Measurements from ENCODE around the gene ZNF865. TPM values are rescaled to one million over a fixed set of nuclear protein-coding genes. Genes with fewer than 3 reads are reported as not detected.

The ZNF865 gene
- total RNA-seq, 3 donors from 2014 or later (not counting 1 experiment from before 2014, with no cell fraction given), result 18.5 to 22.1 (median 20.9) TPM

- no peak overlapping the region for H3K27ac Mint-ChIP-seq
- H3K9me3 ChIP-seq (ENCODE audit: control insufficient read depth, insufficient read depth, low read length), result no peaks in the 10 kb centered on the region
- no peaks in the 10 kb centered on the region for H3K9me3 Mint-ChIP-seq
- no peak overlapping the region for H3K27ac ChIP-seq (ENCODE audit: low read length)
- WGBS (ENCODE audit: insufficient coverage), result 90% methylated on average over 5 of the region's 5 CpGs
- H3K36me3 ChIP-seq (ENCODE audit: control insufficient read depth, insufficient read depth, low read length), result peaks cover 13% of the 10 kb centered on the region
- peaks cover 61% of the 10 kb centered on the region for H3K4me1 ChIP-seq (ENCODE audit: control insufficient read depth, insufficient read depth, low read length)
- H3K27me3 Mint-ChIP-seq (ENCODE audit: low read depth in 2 of 2), result peaks cover 0 to 3% of the 10 kb centered on the region in 2 donors
- H3K27me3 ChIP-seq (ENCODE audit: control insufficient read depth, insufficient read depth, low read length), result no peaks in the 10 kb centered on the region
- no peak for DNase-seq
- intact Hi-C loops (cut with micrococcal nuclease), result no loop called here
- H3K36me3 Mint-ChIP-seq, result no peaks in the 10 kb centered on the region
- peak overlapping the region; percentile 42 for H3K4me3 Mint-ChIP-seq
- peaks cover 27 to 53% of the 10 kb centered on the region in 2 donors for H3K4me1 Mint-ChIP-seq
- no peak for TF ChIP-seq CTCF (IDR thresholded peaks at IDR 0.05)
- H3K4me3 ChIP-seq (ENCODE audit: low read length), result no peak overlapping the region
- ATAC-seq, result no peak
These were observed 40.0 kb downstream of the ZNF865 start for GRCh38 chr19:55645512-55645881.

GRCh38 chr19:55646889-55647731 lies 41.7 kb downstream of the ZNF865 start:
- no peaks in the 10 kb centered on the region for H3K9me3 ChIP-seq (ENCODE audit: control insufficient read depth, insufficient read depth, low read length)
- WGBS (ENCODE audit: insufficient coverage), result 64% methylated on average over 14 of the region's 14 CpGs
- peaks cover 19 to 43% of the 10 kb centered on the region in 2 donors for H3K4me1 Mint-ChIP-seq
- no peaks in the 10 kb centered on the region for H3K27me3 ChIP-seq (ENCODE audit: control insufficient read depth, insufficient read depth, low read length)
- H3K27ac ChIP-seq (ENCODE audit: low read length), result peak overlapping the region; percentile 48
- H3K9me3 Mint-ChIP-seq, result no peaks in the 10 kb centered on the region
- no peak for DNase-seq
- H3K36me3 Mint-ChIP-seq, result no peaks in the 10 kb centered on the region
- no peak for TF ChIP-seq CTCF (IDR thresholded peaks at IDR 0.05)
- intact Hi-C loops (cut with micrococcal nuclease), result no loop called here
- no peak for ATAC-seq
- H3K4me3 ChIP-seq (ENCODE audit: low read length), result peak overlapping the region; percentile 61
- peaks cover 13% of the 10 kb centered on the region for H3K36me3 ChIP-seq (ENCODE audit: control insufficient read depth, insufficient read depth, low read length)
- H3K27me3 Mint-ChIP-seq (ENCODE audit: low read depth in 2 of 2), result peaks cover 0 to 7% of the 10 kb centered on the region in 2 donors
- H3K4me1 ChIP-seq (ENCODE audit: control insufficient read depth, insufficient read depth, low read length), result peaks cover 49% of the 10 kb centered on the region
- H3K27ac Mint-ChIP-seq, result peak overlapping the region in 1 of 2 donors; percentile 42
- H3K4me3 Mint-ChIP-seq, result peak overlapping the region; percentile 79

DNA sequence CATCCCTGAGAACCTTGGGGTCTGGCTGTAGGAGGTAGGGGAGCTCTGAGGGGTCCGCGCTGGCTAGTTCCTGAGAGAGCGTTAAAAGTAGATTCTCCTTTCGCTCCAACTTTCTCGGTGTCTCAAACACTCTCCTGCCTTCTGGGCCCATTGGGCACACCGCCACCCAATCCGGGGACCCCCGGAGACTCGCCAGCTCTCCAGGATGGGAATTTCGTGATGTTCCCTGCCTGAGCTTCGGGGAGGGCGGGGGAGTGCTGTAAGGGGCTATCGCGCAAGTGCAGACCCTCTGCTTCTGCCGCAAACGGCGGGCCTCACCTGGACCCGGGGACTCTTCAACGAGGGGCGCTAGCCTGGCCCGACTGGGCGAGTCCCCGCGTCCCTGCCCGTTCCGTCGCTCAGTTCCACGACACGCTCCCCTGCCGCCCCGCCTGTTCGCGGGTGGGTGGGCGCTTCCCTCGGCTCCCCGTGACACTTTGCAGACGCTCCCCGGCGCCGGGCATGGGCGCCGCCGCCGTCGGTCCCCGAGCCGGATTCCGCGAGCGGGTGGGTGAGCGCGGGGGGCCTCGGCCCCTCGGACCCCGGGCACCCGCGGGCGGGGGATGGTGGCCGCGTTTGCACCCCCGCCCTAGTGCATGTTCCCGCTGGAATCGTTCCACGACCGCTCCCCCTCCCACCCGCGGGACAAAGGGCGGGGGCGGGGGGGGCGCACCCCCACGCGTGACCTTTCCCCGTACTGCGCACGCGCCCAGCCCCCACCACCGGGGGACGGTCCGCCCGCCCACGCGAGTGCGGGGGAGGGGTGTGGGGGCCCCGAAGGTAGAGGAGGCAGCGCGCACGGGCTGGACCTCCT lies 42.5 kb downstream of the ZNF865 start, which contains the start of gene CCDC106:
Gene CCDC106 (plus strand): TSS at position 481 of the 853 bp plus-strand sequence. CDS start 835 bp downstream, outside the sequence.
- no peak for TF ChIP-seq CTCF (IDR thresholded peaks at IDR 0.05)
- 2% methylated on average over 85 of the region's 87 CpGs for WGBS (ENCODE audit: insufficient coverage)
- ATAC-seq, result peak; percentile 36 to 51 (median 49)
- Histone ChIP-seq H3K27me3 (ENCODE audit: control insufficient read depth, insufficient read depth, low read length) (no peaks in the 10 kb centered on the region), H3K27ac (ENCODE audit: low read length) (peak within 1 kb of the TSS; percentile 48), H3K36me3 (ENCODE audit: control insufficient read depth, insufficient read depth, low read length) (peaks cover 13% of the 10 kb centered on the region), H3K4me1 (ENCODE audit: control insufficient read depth, insufficient read depth, low read length) (peaks cover 42% of the 10 kb centered on the region), H3K4me3 (ENCODE audit: low read length) (peak within 1 kb of the TSS; percentile 61), H3K9me3 (ENCODE audit: control insufficient read depth, insufficient read depth, low read length) (no peaks in the 10 kb centered on the region)
- Mint-ChIP-seq H3K9me3 (no peaks in the 10 kb centered on the region), H3K36me3 (no peaks in the 10 kb centered on the region), H3K4me1 (peaks cover 14 to 39% of the 10 kb centered on the region in 2 donors), H3K4me3 (peak within 1 kb of the TSS; percentile 83), H3K27ac (peak within 1 kb of the TSS in 1 of 2 donors; percentile 76), H3K27me3 (ENCODE audit: low read depth in 2 of 2) (peaks cover 0 to 7% of the 10 kb centered on the region in 2 donors)
- intact Hi-C loops (cut with micrococcal nuclease), result no loop called here
- DNase-seq, result peak in 1 of 2 donors; percentile 64

Measured in natural killer cell (primary cell).